ENCODE data around the gene CCDC12. TPM values are rescaled to one million over a fixed set of nuclear protein-coding genes. Genes with fewer than 3 reads are reported as not detected.

The CCDC12 gene
- total and polyA plus RNA-seq, 9 of the 15 experiments (the other 6 are each of a cell fraction or from before 2014, with no cell fraction given) = 8.9 to 201 (median 86.9) TPM

GRCh38 chr3:46923559-46924350 is 52.8 kb downstream of the CCDC12 start (continued):
- TF ChIP-seq CREB3L1 (IDR thresholded peaks at IDR 0.05; ENCODE audit: borderline replicate concordance, low read depth) = no peak
- TF ChIP-seq HDAC8 (tag; IDR thresholded peaks at IDR 0.05) = no peak
- TF ChIP-seq NFIC (IDR thresholded peaks at IDR 0.05) = 0 out of 2 replicates have a peak, but pooled peaks have one; percentile 18
- TF ChIP-seq RNF2 (IDR thresholded peaks at IDR 0.05) = no peak
- peak; percentile 75; the same call in 1 of the 2 replicates for TF ChIP-seq CC2D1A (IDR thresholded peaks at IDR 0.05)
- TF ChIP-seq CTCF (IDR thresholded peaks at IDR 0.05 in 2 of 3, conservative IDR thresholded peaks at IDR 0.05 in 1 of 3; ENCODE audit: insufficient read depth in 2 of 3, low read depth in 1 of 3, low read length in 3 of 3) = peak; percentile 78 to 85 (median 84)
- TF ChIP-seq MAFK (IDR thresholded peaks at IDR 0.05; ENCODE audit: low read length) = no peak
- TF ChIP-seq NR2F6 (CRISPR knock-in tag; IDR thresholded peaks at IDR 0.05) = no peak
- no peak for TF ChIP-seq ZNF76 (CRISPR knock-in tag; IDR thresholded peaks at IDR 0.05; ENCODE audit: borderline replicate concordance)
- TF ChIP-seq PRPF4 (IDR thresholded peaks at IDR 0.05; ENCODE audit: insufficient read depth, low read depth, low read length, poor library complexity, severe bottlenecking) = no peak
- TF ChIP-seq PBX2 (CRISPR knock-in tag; IDR thresholded peaks at IDR 0.05; ENCODE audit: low read depth) = no peak
- TF ChIP-seq PBX2 (tag; conservative IDR thresholded peaks at IDR 0.05; ENCODE audit: low read depth) = no peak
- TF ChIP-seq GTF2E2 (tag; IDR thresholded peaks at IDR 0.05) = no peak
- no peak for TF ChIP-seq ID3 (CRISPR knock-in tag; IDR thresholded peaks at IDR 0.05)
- TF ChIP-seq ID3 (tag; IDR thresholded peaks at IDR 0.05) = no peak
- no peak for TF ChIP-seq ZFP1 (CRISPR knock-in tag; IDR thresholded peaks at IDR 0.05)
- TF ChIP-seq NCOA2 (IDR thresholded peaks at IDR 0.05; ENCODE audit: partially characterized antibody in 2 of 2) = no peak
- TF ChIP-seq ETV5 (CRISPR knock-in tag; IDR thresholded peaks at IDR 0.05; ENCODE audit: low read depth) = no peak
- TF ChIP-seq SAFB (IDR thresholded peaks at IDR 0.05; ENCODE audit: borderline replicate concordance, low read depth, low read length) = no peak
- no peak for TF ChIP-seq ARID1B (IDR thresholded peaks at IDR 0.05)
- no peak for TF ChIP-seq KAT8 (IDR thresholded peaks at IDR 0.05; ENCODE audit: low read depth)
- no peak for TF ChIP-seq TSC22D4 (tag; IDR thresholded peaks at IDR 0.05)
